ENCODE data around the gene NDST1.

Gene NDST1

GRCh38 chr5:150580917-150581316, 73.0 kb downstream of the NDST1 start:
- Histone ChIP-seq H4K20me1 (ENCODE audit: control insufficient read depth, insufficient read depth, low read depth, low read length) (no peaks in the 10 kb centered on the region), H3K9me2 (replicated peaks; ENCODE audit: control insufficient read depth, low read length) (no peaks in the 10 kb centered on the region), H3K4me1 (ENCODE audit: control insufficient read depth, low read length) (no peaks in the 10 kb centered on the region), H3K27ac (ENCODE audit: low read depth, low read length) (no peak overlapping the region), H3K9me3 (ENCODE audit: control insufficient read depth, insufficient read depth, low read length) (no peaks in the 10 kb centered on the region), H3K27me3 (ENCODE audit: control insufficient read depth, low read length) (peaks cover 27% of the 10 kb centered on the region), H3K36me3 (ENCODE audit: control insufficient read depth, low read length) (no peaks in the 10 kb centered on the region), H3F3A (ENCODE audit: control insufficient read depth, insufficient read depth) (no peaks in the 10 kb centered on the region), H3K79me2 (ENCODE audit: control insufficient read depth, low read length) (no peaks in the 10 kb centered on the region), H3K4me3 (ENCODE audit: low read length) (no peak overlapping the region), H3K4me2 (ENCODE audit: low read length) (no peak overlapping the region)
- TF ChIP-seq EZH2phosphoT487 (IDR thresholded peaks at IDR 0.05; ENCODE audit: borderline replicate concordance, low read length) = no peak
- no peak for TF ChIP-seq CTCF (IDR thresholded peaks at IDR 0.05; ENCODE audit: low read depth, low read length, poor library complexity, severe bottlenecking)

GRCh38 chr5:150582241-150583109, 74.5 kb downstream of the NDST1 start:
- Histone ChIP-seq H3K4me3 (ENCODE audit: low read length) (no peak overlapping the region), H3K4me2 (ENCODE audit: low read length) (no peak overlapping the region), H3K79me2 (ENCODE audit: control insufficient read depth, low read length) (no peaks in the 10 kb centered on the region), H3K36me3 (ENCODE audit: control insufficient read depth, low read length) (no peaks in the 10 kb centered on the region), H3K9me3 (ENCODE audit: control insufficient read depth, insufficient read depth, low read length) (no peaks in the 10 kb centered on the region), H4K20me1 (ENCODE audit: control insufficient read depth, insufficient read depth, low read depth, low read length) (no peaks in the 10 kb centered on the region), H3K4me1 (ENCODE audit: control insufficient read depth, low read length) (no peaks in the 10 kb centered on the region), H3F3A (ENCODE audit: control insufficient read depth, insufficient read depth) (no peaks in the 10 kb centered on the region), H3K27me3 (ENCODE audit: control insufficient read depth, low read length) (peaks cover 27% of the 10 kb centered on the region), H3K27ac (ENCODE audit: low read depth, low read length) (no peak overlapping the region), H3K9me2 (replicated peaks; ENCODE audit: control insufficient read depth, low read length) (no peaks in the 10 kb centered on the region)
- TF ChIP-seq EZH2phosphoT487 (IDR thresholded peaks at IDR 0.05; ENCODE audit: borderline replicate concordance, low read length) (no peak), CTCF (IDR thresholded peaks at IDR 0.05; ENCODE audit: low read depth, low read length, poor library complexity, severe bottlenecking) (no peak)

GRCh38 chr5:150583541-150584225, 75.8 kb downstream of the NDST1 start:
- no peaks in the 10 kb centered on the region for H3K4me1 ChIP-seq (ENCODE audit: control insufficient read depth, low read length)

More at GRCh38 chr5:150583541-150584225, 75.8 kb downstream of the NDST1 start:
- Histone ChIP-seq H3F3A (ENCODE audit: control insufficient read depth, insufficient read depth) (no peaks in the 10 kb centered on the region), H3K27me3 (ENCODE audit: control insufficient read depth, low read length) (peaks cover 27% of the 10 kb centered on the region), H4K20me1 (ENCODE audit: control insufficient read depth, insufficient read depth, low read depth, low read length) (no peaks in the 10 kb centered on the region), H3K79me2 (ENCODE audit: control insufficient read depth, low read length) (no peaks in the 10 kb centered on the region), H3K4me2 (ENCODE audit: low read length) (no peak overlapping the region), H3K27ac (ENCODE audit: low read depth, low read length) (no peak overlapping the region), H3K9me3 (ENCODE audit: control insufficient read depth, insufficient read depth, low read length) (no peaks in the 10 kb centered on the region), H3K4me3 (ENCODE audit: low read length) (no peak overlapping the region), H3K9me2 (replicated peaks; ENCODE audit: control insufficient read depth, low read length) (no peaks in the 10 kb centered on the region), H3K36me3 (ENCODE audit: control insufficient read depth, low read length) (no peaks in the 10 kb centered on the region)
- TF ChIP-seq CTCF (IDR thresholded peaks at IDR 0.05; ENCODE audit: low read depth, low read length, poor library complexity, severe bottlenecking) = no peak
- TF ChIP-seq EZH2phosphoT487 (IDR thresholded peaks at IDR 0.05; ENCODE audit: borderline replicate concordance, low read length) = no peak
